HTR-8/SVneo (cell line): ENCODE data around the gene FBXL7.

Experiments used
- DNase-seq: peaks from one replicate; pipeline ENCODE4 v3.0.0; 2011; ENCODE audit warnings: low spot score, mixed read lengths; ENCODE audit not compliant: insufficient read length
- FAIRE-seq: peaks from 2 replicates; lab custom pipeline; 2011; peaks lifted over from hg19 to GRCh38; lab: Jason Lieb, UNC

Gene FBXL7

DNA sequence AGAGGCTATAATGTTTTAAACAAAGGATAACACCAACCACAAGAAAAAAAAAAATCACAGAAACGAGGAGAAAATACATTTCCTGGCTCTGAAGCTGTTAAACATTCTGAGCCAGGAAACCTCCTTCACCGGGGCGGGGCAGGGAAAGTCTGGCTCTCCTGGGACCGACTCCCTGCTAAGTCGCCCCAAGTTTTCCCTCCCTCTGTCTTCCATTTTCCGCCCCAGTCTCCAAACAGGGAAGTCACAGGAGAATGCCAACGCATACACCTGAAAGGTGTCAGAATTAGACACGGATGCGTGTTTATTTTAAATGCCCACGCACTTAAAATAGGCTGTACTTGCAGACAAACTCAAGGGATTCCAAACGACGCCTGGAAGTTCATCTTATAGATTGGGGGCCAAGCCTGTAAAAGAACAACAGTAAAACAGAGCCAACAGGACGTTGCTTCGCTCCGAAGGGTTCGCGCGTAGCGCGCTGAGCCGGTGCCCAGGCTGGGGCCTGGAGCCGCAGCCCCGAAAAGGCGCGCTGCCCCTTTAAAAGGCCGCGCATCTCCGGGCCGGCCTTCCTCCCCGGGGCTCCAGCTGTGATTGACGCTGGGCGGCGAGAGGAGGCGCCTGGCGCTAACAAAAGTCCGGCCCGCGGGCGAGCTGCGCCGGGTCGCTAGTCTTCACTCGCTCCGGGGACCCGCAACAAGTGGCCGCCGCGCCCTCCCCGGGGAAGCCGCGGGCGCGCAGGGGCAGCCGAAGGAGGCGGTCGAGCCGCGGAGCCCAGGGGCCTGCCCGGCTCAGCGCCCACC lies at the start of gene FBXL7:
TSS of gene FBXL7 (plus strand) at position 653 of the 797 bp plus-strand sequence.
- FAIRE-seq (peak; percentile 40), DNase-seq (peak; percentile 87)

GRCh38 chr5:15450473-15450872 lies 49.5 kb upstream of the FBXL7 start:
- DNase-seq: no peak
- no peak for FAIRE-seq

DNA sequence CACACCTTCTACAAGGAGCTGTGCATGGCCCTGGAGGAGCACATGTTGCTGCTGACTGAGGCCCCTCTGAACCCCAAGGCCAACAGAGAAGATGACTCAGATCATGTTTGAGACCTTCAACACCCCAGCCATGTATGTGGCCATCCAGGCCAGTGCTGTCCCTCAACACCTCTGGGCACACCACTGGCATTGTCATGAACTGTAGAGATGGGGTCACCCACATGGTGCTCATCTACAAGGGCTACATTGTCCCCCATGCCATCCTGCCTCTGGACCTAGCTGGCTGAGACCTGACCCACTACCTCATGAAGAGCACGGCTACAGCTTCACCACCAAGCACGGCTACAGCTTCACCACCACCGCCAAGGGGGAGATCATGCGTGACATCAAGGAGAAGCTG lies 49.0 kb upstream of the FBXL7 start:
- DNase-seq: no peak
- peak; percentile 73 for FAIRE-seq

- DNase-seq: no peak
- FAIRE-seq: no peak
Observed at GRCh38 chr5:15452030-15452429, 48.0 kb upstream of the FBXL7 start.

DNA sequence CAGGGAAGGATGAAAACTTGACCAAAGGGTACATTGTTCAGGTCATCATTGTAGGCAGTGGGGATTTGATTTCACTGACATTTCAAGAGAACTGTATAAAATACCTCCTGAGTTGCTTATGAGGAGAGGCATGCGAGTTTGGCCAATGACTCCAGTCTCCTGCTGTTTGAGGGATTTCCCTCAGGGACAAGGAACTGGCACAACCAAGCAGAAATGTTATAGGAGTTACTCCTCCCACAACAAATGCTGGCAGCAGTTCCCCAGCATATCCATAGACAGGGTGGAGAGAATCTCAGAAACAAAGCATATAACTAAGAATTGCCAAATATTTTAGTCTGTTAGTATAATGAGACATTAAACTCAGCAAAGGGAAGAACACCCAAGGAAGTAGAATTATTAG lies 47.2 kb upstream of the FBXL7 start:
- FAIRE-seq: no peak
- DNase-seq: no peak

GRCh38 chr5:15459200-15459599 lies 40.8 kb upstream of the FBXL7 start:
- FAIRE-seq (no peak), DNase-seq (no peak)

GRCh38 chr5:15463231-15463980 lies 36.6 kb upstream of the FBXL7 start:
- no peak for DNase-seq
- FAIRE-seq: no peak

GRCh38 chr5:15472116-15472515 lies 27.9 kb upstream of the FBXL7 start:
- DNase-seq: no peak
- FAIRE-seq: no peak

DNA sequence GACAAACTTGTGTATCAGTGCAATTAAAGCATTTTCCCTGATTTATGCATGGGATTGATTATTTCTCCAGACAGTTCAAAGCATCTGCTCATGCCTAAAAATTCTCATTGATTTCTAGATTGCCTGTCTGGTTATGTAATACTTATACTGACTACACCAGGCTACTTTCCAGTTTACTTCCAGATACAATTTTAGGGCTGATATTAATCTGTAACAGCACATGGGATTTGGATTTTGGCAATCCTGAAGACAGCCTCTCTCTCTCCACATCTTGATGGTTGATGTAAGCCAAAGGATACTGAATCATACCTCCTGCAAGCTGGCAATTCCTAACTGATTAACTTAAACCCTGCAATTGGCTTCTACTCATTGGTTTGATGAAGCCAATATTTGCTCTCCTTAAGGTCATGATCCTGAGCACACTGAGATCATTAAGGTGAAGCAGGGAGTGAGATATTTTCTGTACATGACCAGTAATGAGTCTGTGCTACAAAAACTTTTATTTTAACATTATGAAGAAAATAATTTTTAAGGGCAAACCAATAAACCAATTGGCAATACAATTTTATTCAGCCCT lies 25.7 kb upstream of the FBXL7 start:
- peak; percentile 28 for FAIRE-seq
- no peak for DNase-seq

DNA sequence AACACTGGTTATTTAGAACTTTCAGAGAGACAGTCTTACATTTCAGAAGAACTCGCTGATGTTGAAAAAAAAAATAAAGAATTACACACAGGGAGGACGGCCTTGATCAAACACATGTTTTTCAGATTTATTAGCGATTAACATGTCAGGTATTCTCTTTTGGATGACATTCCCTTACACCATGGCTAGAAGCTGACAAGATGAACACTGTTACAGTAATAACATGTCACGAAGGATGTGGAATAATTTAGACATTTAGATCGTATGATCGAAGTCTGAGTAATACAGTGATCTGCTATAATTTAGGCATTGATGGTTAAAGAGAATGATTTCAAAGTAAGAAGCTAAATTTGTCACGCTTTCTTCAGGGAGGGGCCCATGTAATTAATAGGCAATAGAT lies 24.6 kb upstream of the FBXL7 start:
- DNase-seq: no peak
- peak; percentile 33 for FAIRE-seq

- FAIRE-seq (peak; percentile 4), DNase-seq (no peak)
Observed at GRCh38 chr5:15476977-15477376, 23.0 kb upstream of the FBXL7 start.

DNA sequence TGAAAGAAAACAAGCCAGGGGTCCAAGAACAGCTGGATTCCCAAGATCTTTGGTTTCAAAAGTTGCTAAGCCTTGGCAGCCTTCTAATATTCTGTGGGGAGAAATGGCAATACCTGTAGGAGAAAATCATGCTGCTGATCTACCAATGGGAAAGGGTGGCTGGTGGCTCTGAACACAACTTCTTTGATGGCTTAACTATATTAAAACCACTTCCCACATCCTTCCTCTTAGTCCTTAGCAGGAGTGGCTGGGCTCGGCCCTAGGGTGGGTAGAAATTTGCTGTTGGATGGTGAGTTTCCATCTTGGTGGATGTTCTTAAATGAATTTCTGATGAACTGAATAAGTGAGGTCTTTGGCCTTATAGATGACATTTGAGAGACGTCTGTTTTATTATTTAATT lies 19.5 kb upstream of the FBXL7 start:
- FAIRE-seq: no peak
- DNase-seq: no peak

DNA sequence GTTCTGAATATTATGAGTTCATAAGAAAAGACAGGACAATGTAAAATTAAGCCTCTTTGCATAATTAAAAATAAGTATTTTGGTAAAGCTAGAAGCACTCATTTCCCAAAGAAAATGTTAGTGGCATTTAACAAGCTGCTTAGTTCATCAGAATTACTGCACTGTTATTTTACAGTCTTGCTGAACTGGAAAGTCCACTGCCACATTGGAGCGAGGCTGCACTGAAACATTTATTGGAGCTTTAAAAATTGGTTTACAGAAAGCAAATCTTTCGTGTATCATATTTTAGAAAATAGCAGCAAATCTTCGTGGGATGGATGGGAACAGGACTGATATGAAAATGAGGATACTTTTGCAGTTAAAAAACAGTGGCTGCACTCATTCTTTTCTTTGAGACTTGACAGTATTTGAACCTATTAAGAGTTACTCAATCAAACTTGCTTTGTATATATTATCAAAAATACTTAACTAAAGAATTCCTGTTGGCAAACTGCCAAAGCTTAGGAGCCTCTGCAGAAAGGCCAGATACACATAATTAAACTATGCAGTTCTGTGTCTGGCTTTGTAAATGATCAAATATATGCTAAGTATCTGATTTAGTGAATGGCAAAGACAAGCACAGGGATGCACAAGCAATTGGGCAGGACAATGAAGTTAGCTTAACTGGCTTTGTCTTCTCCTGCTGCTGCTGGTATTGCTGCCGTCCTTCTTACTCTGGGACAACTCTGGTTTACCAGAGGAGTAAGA lies 16.5 kb upstream of the FBXL7 start:
- FAIRE-seq (no peak), DNase-seq (no peak)

- FAIRE-seq (no peak), DNase-seq (no peak)
Observed at GRCh38 chr5:15487228-15487627, 12.8 kb upstream of the FBXL7 start.

GRCh38 chr5:15489571-15490235 lies 10.3 kb upstream of the FBXL7 start:
- FAIRE-seq (no peak), DNase-seq (no peak)

- no peak for DNase-seq
- peak; percentile 92 for FAIRE-seq
Observed at GRCh38 chr5:15492545-15492944, 7.4 kb upstream of the FBXL7 start.

DNA sequence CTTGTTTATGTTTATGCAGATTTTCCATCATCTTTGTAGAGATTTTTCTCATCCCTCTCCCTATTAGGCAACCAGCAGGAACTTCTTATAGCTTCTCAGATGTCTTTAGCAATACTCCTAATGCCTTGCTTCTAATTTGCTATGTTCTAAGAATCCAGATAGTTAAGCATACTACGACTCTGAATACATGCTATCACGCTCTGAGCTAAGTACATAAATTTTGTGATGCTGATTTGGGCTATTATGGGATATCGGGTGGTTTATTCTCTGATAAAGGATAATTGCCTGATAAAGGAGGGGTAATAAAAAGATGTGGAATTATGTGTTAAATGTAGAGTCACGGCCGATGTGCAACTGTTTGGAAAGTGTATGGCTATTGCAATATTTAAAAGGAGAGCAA lies 6.5 kb upstream of the FBXL7 start:
- DNase-seq (no peak), FAIRE-seq (no peak)

DNA sequence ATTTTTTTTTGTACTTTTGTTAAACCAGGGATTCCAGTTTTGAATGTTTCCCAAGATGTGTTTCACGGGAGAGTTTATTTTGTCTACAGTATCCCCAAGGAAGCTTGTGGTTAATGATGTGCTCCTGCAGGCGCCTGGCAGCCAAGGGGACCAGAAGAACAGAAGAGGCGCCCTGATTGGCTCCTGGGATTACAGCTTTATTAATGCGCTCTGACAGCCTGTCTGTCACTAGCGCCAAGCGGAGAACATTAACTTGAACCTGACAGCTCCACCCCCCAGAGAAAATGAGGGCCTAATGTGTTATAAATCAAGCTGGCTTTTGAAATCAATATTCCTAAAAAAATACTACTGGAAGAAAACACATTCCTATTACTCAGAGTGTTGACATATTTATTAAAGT lies 5.0 kb upstream of the FBXL7 start:
- no peak for FAIRE-seq
- DNase-seq: no peak

GRCh38 chr5:15496886-15497285 lies 3.1 kb upstream of the FBXL7 start:
- no peak for DNase-seq
- FAIRE-seq: peak; percentile 33
